NB4 (cell line): ENCODE results near the gene CRLF2.
"Not testable (repeated sequence)": the region's sequence is repeated elsewhere in the genome, so short reads cannot be mapped to it uniquely, and the experiment has no call there.

Experiments used
- DNase-seq: peaks from one replicate; pipeline ENCODE4 v3.0.0; 2010; ENCODE audit warnings: low read depth
- H3K4me3 ChIP-seq: one replicate; pipeline ENCODE4 v1.5.1; 2011; ENCODE audit warnings: mild to moderate bottlenecking, low read depth, low read length, moderate library complexity
- MYC ChIP-seq: IDR thresholded peaks from 2 replicates; pipeline ENCODE4 v1.6.1; 2011; ENCODE audit warnings: low read depth, low read length
- POLR2A ChIP-seq: IDR thresholded peaks from 2 replicates; pipeline ENCODE4 v1.6.1; 2011; ENCODE audit warnings: mild to moderate bottlenecking; ENCODE audit not compliant: insufficient read length; ENCODE audit errors: extremely low read depth
- TF ChIP-seq, protein P1 (sequence below): IDR thresholded peaks from 2 replicates; pipeline ENCODE4 v1.6.1; 2011; ENCODE audit warnings: low read depth, low read length
- TF ChIP-seq, protein P2 (sequence below): IDR thresholded peaks from one replicate; pipeline ENCODE4 v1.5.1; 2012; ENCODE audit warnings: low read depth, low read length

CRLF2 gene, protein sequence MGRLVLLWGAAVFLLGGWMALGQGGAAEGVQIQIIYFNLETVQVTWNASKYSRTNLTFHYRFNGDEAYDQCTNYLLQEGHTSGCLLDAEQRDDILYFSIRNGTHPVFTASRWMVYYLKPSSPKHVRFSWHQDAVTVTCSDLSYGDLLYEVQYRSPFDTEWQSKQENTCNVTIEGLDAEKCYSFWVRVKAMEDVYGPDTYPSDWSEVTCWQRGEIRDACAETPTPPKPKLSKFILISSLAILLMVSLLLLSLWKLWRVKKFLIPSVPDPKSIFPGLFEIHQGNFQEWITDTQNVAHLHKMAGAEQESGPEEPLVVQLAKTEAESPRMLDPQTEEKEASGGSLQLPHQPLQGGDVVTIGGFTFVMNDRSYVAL

DNA sequence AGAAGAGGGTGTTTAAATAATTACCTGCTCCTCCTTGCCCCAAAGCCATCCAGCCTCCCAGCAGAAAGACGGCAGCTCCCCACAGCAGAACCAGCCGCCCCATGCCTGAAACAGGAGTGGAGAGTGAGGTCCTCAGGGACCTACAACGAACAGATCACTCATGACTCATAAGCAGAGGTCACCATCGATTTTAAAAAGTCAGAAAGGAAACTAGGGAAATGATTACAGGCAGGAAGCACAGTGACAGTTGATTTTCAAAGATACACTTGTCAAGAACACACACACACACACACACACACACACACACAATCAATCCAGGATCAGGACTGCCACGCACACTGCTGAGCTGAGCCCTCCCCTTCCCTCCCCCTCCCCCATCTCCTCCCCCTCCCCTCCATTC is at the start of gene CRLF2:
Gene CRLF2, minus strand, starts transcription at position 118 of the 400 bp plus-strand sequence. Its CDS starts 15 bp downstream, at position 103.
- peak; percentile 89 for DNase-seq
- no peak within 1 kb of the TSS for H3K4me3 ChIP-seq
- no peak for TF ChIP-seq POLR2A
- no peak for TF ChIP-seq MYC
- TF ChIP-seq, protein P1, sequence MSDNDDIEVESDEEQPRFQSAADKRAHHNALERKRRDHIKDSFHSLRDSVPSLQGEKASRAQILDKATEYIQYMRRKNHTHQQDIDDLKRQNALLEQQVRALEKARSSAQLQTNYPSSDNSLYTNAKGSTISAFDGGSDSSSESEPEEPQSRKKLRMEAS = no peak
- TF ChIP-seq, protein P2, sequence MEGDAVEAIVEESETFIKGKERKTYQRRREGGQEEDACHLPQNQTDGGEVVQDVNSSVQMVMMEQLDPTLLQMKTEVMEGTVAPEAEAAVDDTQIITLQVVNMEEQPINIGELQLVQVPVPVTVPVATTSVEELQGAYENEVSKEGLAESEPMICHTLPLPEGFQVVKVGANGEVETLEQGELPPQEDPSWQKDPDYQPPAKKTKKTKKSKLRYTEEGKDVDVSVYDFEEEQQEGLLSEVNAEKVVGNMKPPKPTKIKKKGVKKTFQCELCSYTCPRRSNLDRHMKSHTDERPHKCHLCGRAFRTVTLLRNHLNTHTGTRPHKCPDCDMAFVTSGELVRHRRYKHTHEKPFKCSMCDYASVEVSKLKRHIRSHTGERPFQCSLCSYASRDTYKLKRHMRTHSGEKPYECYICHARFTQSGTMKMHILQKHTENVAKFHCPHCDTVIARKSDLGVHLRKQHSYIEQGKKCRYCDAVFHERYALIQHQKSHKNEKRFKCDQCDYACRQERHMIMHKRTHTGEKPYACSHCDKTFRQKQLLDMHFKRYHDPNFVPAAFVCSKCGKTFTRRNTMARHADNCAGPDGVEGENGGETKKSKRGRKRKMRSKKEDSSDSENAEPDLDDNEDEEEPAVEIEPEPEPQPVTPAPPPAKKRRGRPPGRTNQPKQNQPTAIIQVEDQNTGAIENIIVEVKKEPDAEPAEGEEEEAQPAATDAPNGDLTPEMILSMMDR = no peak

DNA sequence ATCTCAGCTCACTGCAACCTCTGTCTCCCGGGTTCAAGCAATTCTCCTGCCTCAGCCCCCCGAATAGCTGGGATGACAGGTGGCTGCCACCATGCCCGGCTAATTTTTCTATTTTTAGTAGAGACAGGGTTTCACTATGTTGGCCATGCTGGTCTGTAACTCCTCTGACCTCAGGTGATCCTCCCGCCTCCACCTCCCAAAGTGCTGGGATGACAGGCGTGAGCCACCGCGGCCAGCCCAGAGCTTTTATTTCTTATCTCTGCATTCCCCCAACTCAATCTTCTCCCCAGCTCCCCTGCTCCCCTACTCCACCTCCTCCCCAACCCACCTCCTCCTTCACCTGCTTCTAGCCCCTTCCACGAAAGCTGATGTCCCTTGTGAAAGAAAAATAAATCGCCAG is 49.3 kb upstream of the CRLF2 start:
- not testable (repeated sequence) for H3K4me3 ChIP-seq, DNase-seq

DNA sequence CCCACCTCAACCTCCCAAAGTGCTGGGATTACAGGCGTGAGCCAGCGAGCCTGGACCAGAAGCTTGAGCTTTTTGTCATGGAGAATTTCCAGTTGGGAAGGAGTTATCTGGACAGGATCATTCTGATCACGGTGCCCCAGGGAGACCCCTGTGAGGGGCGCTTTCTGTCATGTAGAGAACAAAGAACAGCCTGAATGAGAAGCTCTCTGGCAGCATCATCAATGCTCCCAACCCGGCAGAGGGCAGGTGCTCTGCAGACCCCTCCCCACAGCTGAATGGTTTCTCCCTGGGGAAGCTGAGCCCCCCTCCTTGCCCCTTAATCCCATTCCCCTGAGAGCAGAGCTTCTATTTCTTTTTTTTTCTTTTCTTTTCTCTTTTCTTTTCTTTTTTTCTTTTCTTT is 48.8 kb upstream of the CRLF2 start:
- TF ChIP-seq, protein P2 = no peak
- TF ChIP-seq, protein P1 = no peak
- TF ChIP-seq POLR2A = no peak
- TF ChIP-seq MYC = no peak
- no peak for DNase-seq
- no peak overlapping the region for H3K4me3 ChIP-seq

DNA sequence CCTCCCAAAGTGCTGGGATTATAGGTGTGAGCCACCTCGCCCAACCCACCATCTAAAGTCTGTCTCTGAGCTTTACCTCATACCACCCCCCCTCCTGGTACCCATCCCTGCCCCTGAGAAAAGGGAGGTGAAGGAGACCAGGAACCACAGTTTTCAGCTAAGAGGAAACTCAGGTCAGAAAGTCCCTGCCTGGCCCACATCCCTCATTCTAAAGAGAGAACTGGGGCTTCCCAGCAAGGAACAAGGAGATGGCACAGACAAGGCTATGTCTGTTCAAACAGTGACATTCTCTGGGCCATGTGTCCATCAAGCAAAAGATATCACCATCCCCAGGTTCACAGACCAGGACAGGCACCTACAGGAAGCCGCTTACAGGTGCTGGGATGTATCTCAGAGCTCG is 40.4 kb upstream of the CRLF2 start:
- no peak overlapping the region for H3K4me3 ChIP-seq
- no peak for DNase-seq
- TF ChIP-seq, protein P1 = no peak
- no peak for TF ChIP-seq MYC
- TF ChIP-seq, protein P2 = no peak
- TF ChIP-seq POLR2A = no peak

DNA sequence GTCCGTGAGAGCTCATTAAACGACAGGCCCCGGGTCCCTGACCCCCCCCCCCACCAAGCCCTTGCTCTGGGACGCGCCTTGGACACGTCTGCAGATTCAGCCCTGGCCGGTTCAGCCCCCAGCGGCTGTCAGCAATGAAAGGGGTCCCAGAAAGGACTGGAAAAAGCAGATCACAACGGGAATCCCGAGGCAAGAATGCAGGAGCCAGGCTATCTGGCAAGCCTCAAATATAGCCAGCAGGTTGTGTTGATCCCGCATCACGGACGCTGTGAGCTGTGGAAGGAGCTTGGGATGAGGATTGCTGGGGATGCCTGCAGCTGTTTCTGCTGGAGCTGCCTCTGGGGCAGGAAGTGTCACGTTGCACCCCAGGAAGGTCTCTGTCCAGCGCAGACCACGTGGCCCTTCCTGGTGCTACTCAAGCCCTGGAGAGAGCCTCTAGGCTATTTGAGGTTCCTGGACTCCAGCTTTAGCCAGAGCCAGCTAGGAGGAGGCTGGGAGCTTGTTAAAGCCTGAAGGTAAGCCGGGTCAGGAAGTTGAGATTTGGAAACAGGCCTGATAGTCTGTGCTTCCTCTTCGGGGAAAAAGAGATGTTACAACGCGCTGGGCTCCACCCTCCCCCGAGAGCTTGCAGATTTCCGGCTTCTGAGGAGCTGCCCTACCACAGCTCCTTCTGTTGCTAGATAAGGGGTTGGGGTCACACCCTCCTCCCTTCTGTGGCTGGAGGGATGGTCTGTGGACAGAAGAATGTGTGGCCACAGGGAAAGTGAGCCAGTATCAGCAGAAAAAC is 36.8 kb upstream of the CRLF2 start:
- no peak for TF ChIP-seq POLR2A
- peak; percentile 47 for TF ChIP-seq MYC
- TF ChIP-seq, protein P2 = no peak
- TF ChIP-seq, protein P1 = peak; percentile 84
- H3K4me3 ChIP-seq = peak overlapping the region; percentile 8
- peak; percentile 96 for DNase-seq

DNA sequence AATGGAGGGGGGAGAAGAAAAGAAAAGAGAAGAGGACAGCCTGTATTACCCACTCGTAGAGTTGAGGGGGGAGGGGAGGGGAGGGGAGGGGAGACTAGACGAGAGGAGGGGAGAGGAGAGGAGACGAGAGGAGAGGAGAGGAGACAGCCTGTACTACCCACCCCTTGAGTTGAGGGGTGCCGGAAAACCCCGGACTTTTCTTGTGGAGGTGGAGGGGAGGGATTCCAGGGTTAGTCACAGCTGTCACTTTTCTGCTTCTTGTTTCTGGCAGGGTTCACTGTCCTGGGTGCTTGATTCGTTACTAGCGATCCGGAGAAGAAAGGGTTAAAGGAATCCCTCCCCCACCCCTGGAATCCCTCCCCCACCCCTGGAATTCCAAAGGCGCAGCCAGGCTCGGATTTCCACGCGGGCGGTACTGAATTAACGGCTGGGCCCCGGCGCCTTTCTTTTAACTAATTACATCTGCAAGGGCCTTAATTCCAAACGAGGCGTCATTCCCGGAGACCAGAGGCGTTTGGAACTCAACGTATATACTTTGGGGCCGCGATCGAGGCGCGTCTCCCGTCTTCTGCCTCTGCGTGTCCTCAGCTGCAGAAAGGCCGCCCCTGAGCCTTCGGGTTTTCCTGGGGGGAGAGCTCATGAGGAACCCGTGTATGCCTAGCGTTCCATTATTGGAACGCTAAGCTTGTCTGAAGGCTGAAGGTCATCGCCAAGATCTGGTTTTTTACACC is 36.0 kb upstream of the CRLF2 start:
- TF ChIP-seq, protein P2 = no peak
- TF ChIP-seq, protein P1 = no peak
- no peak for TF ChIP-seq MYC
- TF ChIP-seq POLR2A = no peak
- H3K4me3 ChIP-seq = no peak overlapping the region

More for the DNA sequence above, 36.0 kb upstream of the CRLF2 start:
- DNase-seq = peak; percentile 60
